ENCODE measurements around the gene ADRA2C.

DNA sequence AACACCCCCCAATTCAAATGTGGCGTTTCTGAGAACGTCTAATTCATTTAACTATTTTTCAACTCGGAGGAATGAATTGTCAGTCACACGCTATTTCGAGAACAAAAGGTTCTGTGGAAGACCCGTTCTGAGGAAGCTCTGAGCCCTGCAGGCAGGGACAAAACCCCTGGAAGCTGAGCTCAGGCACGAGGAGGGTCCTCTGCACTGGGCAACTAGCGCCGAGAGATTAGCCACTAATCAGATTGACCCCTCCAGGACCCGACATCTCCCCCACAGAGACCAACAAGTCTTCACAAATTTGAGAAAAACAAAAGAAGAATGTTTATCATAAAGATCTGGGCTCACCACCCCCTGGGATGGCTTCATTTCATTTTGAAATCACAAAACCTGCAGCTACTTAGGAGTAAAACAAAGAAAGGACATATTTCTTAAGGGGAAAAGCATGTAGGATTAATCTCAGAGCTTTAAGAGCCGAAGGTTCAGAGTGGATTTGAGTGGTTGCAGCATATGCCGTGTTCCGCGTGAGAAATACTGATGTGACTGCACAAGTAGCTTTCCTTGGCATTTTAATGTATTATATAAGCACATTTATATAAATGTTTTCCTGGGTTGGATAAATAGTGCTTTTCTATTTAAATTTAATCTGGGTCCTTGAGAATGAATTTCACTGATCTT is 41.8 kb downstream of the ADRA2C start:
- TF ChIP-seq, protein P1, sequence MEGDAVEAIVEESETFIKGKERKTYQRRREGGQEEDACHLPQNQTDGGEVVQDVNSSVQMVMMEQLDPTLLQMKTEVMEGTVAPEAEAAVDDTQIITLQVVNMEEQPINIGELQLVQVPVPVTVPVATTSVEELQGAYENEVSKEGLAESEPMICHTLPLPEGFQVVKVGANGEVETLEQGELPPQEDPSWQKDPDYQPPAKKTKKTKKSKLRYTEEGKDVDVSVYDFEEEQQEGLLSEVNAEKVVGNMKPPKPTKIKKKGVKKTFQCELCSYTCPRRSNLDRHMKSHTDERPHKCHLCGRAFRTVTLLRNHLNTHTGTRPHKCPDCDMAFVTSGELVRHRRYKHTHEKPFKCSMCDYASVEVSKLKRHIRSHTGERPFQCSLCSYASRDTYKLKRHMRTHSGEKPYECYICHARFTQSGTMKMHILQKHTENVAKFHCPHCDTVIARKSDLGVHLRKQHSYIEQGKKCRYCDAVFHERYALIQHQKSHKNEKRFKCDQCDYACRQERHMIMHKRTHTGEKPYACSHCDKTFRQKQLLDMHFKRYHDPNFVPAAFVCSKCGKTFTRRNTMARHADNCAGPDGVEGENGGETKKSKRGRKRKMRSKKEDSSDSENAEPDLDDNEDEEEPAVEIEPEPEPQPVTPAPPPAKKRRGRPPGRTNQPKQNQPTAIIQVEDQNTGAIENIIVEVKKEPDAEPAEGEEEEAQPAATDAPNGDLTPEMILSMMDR (IDR thresholded peaks at IDR 0.05): no peak
- TF ChIP-seq, protein P2, sequence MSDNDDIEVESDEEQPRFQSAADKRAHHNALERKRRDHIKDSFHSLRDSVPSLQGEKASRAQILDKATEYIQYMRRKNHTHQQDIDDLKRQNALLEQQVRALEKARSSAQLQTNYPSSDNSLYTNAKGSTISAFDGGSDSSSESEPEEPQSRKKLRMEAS (IDR thresholded peaks at IDR 0.05): no peak
- TF ChIP-seq POLR2A (IDR thresholded peaks at IDR 0.05; ENCODE audit: low read length): no peak
- TF ChIP-seq NR3C1 (IDR thresholded peaks at IDR 0.05): no peak
